ENCODE results near the gene LCA5L.

- no peak for TF ChIP-seq CTCF (IDR thresholded peaks at IDR 0.05)
- no peak for TF ChIP-seq POLR2A (IDR thresholded peaks at IDR 0.05)
Observed at GRCh38 chr21:39362733-39363132, 82.8 kb downstream of the LCA5L start.

Measured in thyroid gland (tissue), 4 donors.